Endothelial cell of umbilical vein (primary cell): Measurements from ENCODE around the gene UBE2K. TPM values are rescaled to one million over a fixed set of nuclear protein-coding genes. Genes with fewer than 3 reads are reported as not detected.

ENCODE experiments used
- BruUV-seq: library from RNA; stranded (reverse); fragments of 400-500 nt; replicated peaks from 2 replicates; lab custom pipeline; 2021; lab: Mats Ljungman, UMichigan
- CTCF ChIA-PET: fragments of 300-600, 350-600 bp; sonication (Branson Sonifier 250); formaldehyde crosslinking; loops from one replicate; lab custom pipeline; 2021; ENCODE audit warnings: antibody characterized with exemption, inconsistent platforms; lab: Charles Lee
- POLR2A ChIA-PET: fragments of 300-600, 350-600 bp; sonication (Branson Sonifier 250); formaldehyde crosslinking; loops from one replicate; lab custom pipeline; 2021; ENCODE audit warnings: antibody characterized with exemption, inconsistent platforms; lab: Charles Lee
- DNase-seq: peaks from one replicate; pipeline ENCODE4 v3.0.0-alpha.2; 2011; ENCODE audit warnings: low read depth, low spot score
- FAIRE-seq: peaks from 2 replicates; lab custom pipeline; 2011; peaks lifted over from hg19 to GRCh38; lab: Jason Lieb, UNC
- H2AFZ ChIP-seq: 2 replicates; pipeline ENCODE4 v1.6.0; 2012; ENCODE audit warnings: low read depth, low read length, control low read depth, inconsistent platforms
- H3K27ac ChIP-seq: 2 replicates; pipeline ENCODE4 v1.5.1; 2011; ENCODE audit warnings: low read depth, mild to moderate bottlenecking, control low read depth, low read length, moderate library complexity; ENCODE audit not compliant: insufficient read depth
- H3K27me3 ChIP-seq, 2 experiments: 2 replicates each; pipeline versions ENCODE4 v1.6.0 to v1.6.1; 2011; ENCODE audit warnings: low read length in 2 of 2, mixed read lengths in 1 of 2; ENCODE audit not compliant: control insufficient read depth in 2 of 2, insufficient read depth in 2 of 2
- H3K36me3 ChIP-seq, 2 experiments: 2 replicates in 1 of 2; 3 replicates in 1 of 2; pipeline ENCODE4 v1.5.1; 2011; ENCODE audit warnings: low read length in 2 of 2, mild to moderate bottlenecking in 1 of 2, moderate library complexity in 1 of 2; ENCODE audit not compliant: control insufficient read depth in 2 of 2, insufficient read depth in 2 of 2; ENCODE audit errors: extremely low read depth in 1 of 2
- H3K4me1 ChIP-seq: 3 replicates; pipeline ENCODE4 v1.5.1; 2011; ENCODE audit warnings: mild to moderate bottlenecking, low read length; ENCODE audit not compliant: control insufficient read depth, insufficient read depth; ENCODE audit errors: extremely low read depth
- H3K4me2 ChIP-seq: 2 replicates; pipeline ENCODE4 v1.6.1; 2011; ENCODE audit warnings: low read length, control low read depth, mixed read lengths; ENCODE audit not compliant: insufficient read depth
- H3K4me3 ChIP-seq, 3 experiments: fragments of 200-600 bp in 1 of 3; sonication (generic), shearing (Covaris generic) in 1 of 3; replicated peaks in 1 of 3; 2 replicates each; pipeline ENCODE4 v1.5.1; 2011 to 2016; ENCODE audit warnings: control low read depth in 3 of 3, low read length in 3 of 3, mild to moderate bottlenecking in 2 of 3, inconsistent platforms in 1 of 3, low read depth in 1 of 3, moderate library complexity in 1 of 3; ENCODE audit not compliant: insufficient read depth in 1 of 3
- H3K79me2 ChIP-seq: 2 replicates; pipeline ENCODE4 v1.6.0; 2012; ENCODE audit warnings: low read length, inconsistent platforms; ENCODE audit not compliant: control insufficient read depth, insufficient read depth
- H3K9ac ChIP-seq: replicated peaks from 2 replicates; pipeline ENCODE3; 2011; ENCODE audit warnings: low read length, control low read depth; ENCODE audit not compliant: insufficient read depth; ENCODE audit errors: extremely low read depth
- H3K9me1 ChIP-seq: replicated peaks from 3 replicates; pipeline ENCODE4 v1.6.0; 2011; ENCODE audit warnings: mild to moderate bottlenecking, low read length; ENCODE audit not compliant: control insufficient read depth, insufficient read depth; ENCODE audit errors: extremely low read depth
- H3K9me3 ChIP-seq: replicated peaks from 2 replicates; pipeline ENCODE4 v1.5.1; 2012; ENCODE audit warnings: low read length, inconsistent platforms; ENCODE audit not compliant: control insufficient read depth, insufficient read depth
- H4K20me1 ChIP-seq: replicated peaks from 2 replicates; pipeline ENCODE3; 2011; ENCODE audit warnings: mild to moderate bottlenecking, low read length; ENCODE audit not compliant: control insufficient read depth, insufficient read depth; ENCODE audit errors: extremely low read depth
- CTCF ChIP-seq, 2 donors: IDR thresholded peaks; 1 replicate in 1 of 2; 2 replicates in 1 of 2; pipeline ENCODE4 v1.5.1; 2011; ENCODE audit warnings: low read length in 2 of 2, mild to moderate bottlenecking in 2 of 2, moderate library complexity in 2 of 2, control low read depth in 1 of 2, inconsistent platforms in 1 of 2, low read depth in 1 of 2; ENCODE audit not compliant: insufficient read depth in 1 of 2; ENCODE audit errors: extremely low read depth in 1 of 2
- EZH2 ChIP-seq: IDR thresholded peaks from 2 replicates; pipeline ENCODE4 v1.6.1; 2012; ENCODE audit warnings: borderline replicate concordance, low read depth, mild to moderate bottlenecking, moderate library complexity, low read length, inconsistent platforms; ENCODE audit not compliant: severe bottlenecking
- GATA2 ChIP-seq: IDR thresholded peaks from 2 replicates; pipeline ENCODE4 v1.7.0; 2011; ENCODE audit warnings: low read depth, mild to moderate bottlenecking, moderate library complexity, mixed read lengths, low read length; ENCODE audit not compliant: insufficient read length, insufficient read depth
- JUN ChIP-seq: IDR thresholded peaks from 2 replicates; pipeline ENCODE4 v1.6.1; 2011; ENCODE audit warnings: borderline replicate concordance, low read depth; ENCODE audit not compliant: insufficient read length, insufficient read depth
- MAX ChIP-seq: IDR thresholded peaks from 2 replicates; pipeline ENCODE4 v1.6.1; 2011; ENCODE audit not compliant: insufficient read depth, insufficient read length
- MYC ChIP-seq: IDR thresholded peaks from one replicate; pipeline ENCODE4 v1.6.1; 2011; ENCODE audit warnings: mild to moderate bottlenecking, low read depth, low read length
- POLR2A ChIP-seq: IDR thresholded peaks from 2 replicates; pipeline ENCODE4 v1.6.1; 2012; ENCODE audit warnings: low read depth, mild to moderate bottlenecking, control low read depth, low read length
- POLR2AphosphoS5 ChIP-seq: IDR thresholded peaks from 2 replicates; pipeline ENCODE4 v1.6.1; 2012; ENCODE audit warnings: low read depth, mild to moderate bottlenecking, control low read depth, low read length, moderate library complexity; ENCODE audit not compliant: insufficient read depth
- dilution Hi-C: fragments of 300-500 bp; cut with MboI; formaldehyde crosslinking; loops from one replicate; pipeline ENCODE4 v1.15.0; 2019; ENCODE audit warnings: low sequenced_read_pairs; ENCODE audit not compliant: extremely low pct_ligation_motif_present
- intact Hi-C: fragments of 100-400 bp; cut with micrococcal nuclease; formaldehyde crosslinking; loops from one replicate; pipeline ENCODE4 v1.10.0; 2022
- polyA plus RNA-seq, 4 experiments: library from polyadenylated mRNA; depleted of rRNA in 3 of 4; stranded (reverse) in 3 of 4; unstranded in 1 of 4; fragments of >200 nt; gene quantifications; 2 replicates each; pipeline versions ENCODE4 v1.2.1 to v1.2.3, GENCODE V29; 2011 to 2012; ENCODE audit warnings: missing spikeins in 1 of 4
- total RNA-seq: library from RNA; stranded (reverse); gene quantifications from 2 replicates; pipeline ENCODE4 v1.2.3, GENCODE V29; 2021

UBE2K gene
- total and polyA plus RNA-seq, 2 donors (not counting 3 experiments of a cell fraction or from before 2014, with no cell fraction given): 32.5 to 97.8 TPM

GRCh38 chr4:39685990-39686389 lies 11.9 kb upstream of the UBE2K start:
- no TSS peak for BruUV-seq
- Histone ChIP-seq H3K9me1 (no peaks in the 10 kb centered on the region), H3K4me1 (no peaks in the 10 kb centered on the region), H3K36me3 (no peaks in the 10 kb centered on the region), H3K9ac (no peak overlapping the region), H3K4me2 (no peak overlapping the region), H2AFZ (no peak overlapping the region), H3K27me3 (peaks cover 0 to 3% of the 10 kb centered on the region in 2 experiments), H3K79me2 (no peaks in the 10 kb centered on the region), H3K4me3 (no peak overlapping the region), H3K9me3 (no peaks in the 10 kb centered on the region), H4K20me1 (no peaks in the 10 kb centered on the region), H3K27ac (no peak overlapping the region)
- ChIA-PET POLR2A (no interaction called here), CTCF (no interaction called here)
- intact Hi-C loops: no loop called here
- dilution Hi-C loops: no loop called here
- FAIRE-seq (no peak), DNase-seq (no peak)
- TF ChIP-seq JUN: no peak
- no peak for TF ChIP-seq MAX
- no peak for TF ChIP-seq GATA2
- no peak for TF ChIP-seq POLR2AphosphoS5
- no peak for TF ChIP-seq CTCF (IDR thresholded peaks at IDR 0.05; ENCODE audit: extremely low read depth in 1 of 2, insufficient read depth in 1 of 2, low read depth in 1 of 2, low read length in 2 of 2)
- no peak for TF ChIP-seq EZH2
- no peak for TF ChIP-seq MYC
- no peak for TF ChIP-seq POLR2A
